Measurements from ENCODE around the gene PIBF1. TPM values are rescaled to one million over a fixed set of nuclear protein-coding genes. Genes with fewer than 3 reads are reported as not detected.

PIBF1 gene
- total RNA-seq, 2 donors from 2014 or later = 23.0 to 27.2 TPM

Other genes with a start within 250 kb of the PIBF1 start
- 10 to 100 TPM in 1 of 2 donors, 1 to 10 TPM in 1; 5.8 to 10.1 TPM for gene MZT1, start 54.5 kb upstream of the PIBF1 start, total RNA-seq
- 1 to 10 TPM; 1.8 to 2.2 TPM for gene BORA, start 54.2 kb upstream of the PIBF1 start, total RNA-seq
- 10 to 100 TPM; 23.9 to 27.1 TPM for gene DIS3, start 233 bp upstream of the PIBF1 start, total RNA-seq